Smooth muscle cell (in vitro differentiated cells): Measurements from ENCODE around the gene PGF. TPM values are rescaled to one million over a fixed set of nuclear protein-coding genes. Genes with fewer than 3 reads are reported as not detected.
A peak's percentile ranks its signal among the peaks of the same experiment; 100 is the strongest.

Experiments
- DNase-seq: peaks from one replicate; lab custom pipeline; 2025; ENCODE audit not compliant: unreplicated experiment; lab: John Stamatoyannopoulos, UW
- H2AFZ ChIP-seq: fragments of 200-600 bp; sonication (generic); 2 replicates; pipeline ENCODE4 v1.6.0; 2016; ENCODE audit warnings: antibody characterized with exemption, low read depth, mild to moderate bottlenecking
- H3F3A ChIP-seq: fragments of 200-600 bp; sonication (generic); 2 replicates; pipeline ENCODE4 v1.6.0; 2017; ENCODE audit warnings: antibody characterized with exemption, low read depth
- H3K27ac ChIP-seq: fragments of 200-600 bp; sonication (generic); 2 replicates; pipeline ENCODE4 v1.5.1; 2016; ENCODE audit warnings: low read depth, mild to moderate bottlenecking
- H3K27me3 ChIP-seq: fragments of 200-600 bp; sonication (generic); 2 replicates; pipeline ENCODE4 v1.6.1; 2016; ENCODE audit warnings: low read depth, mild to moderate bottlenecking
- H3K36me3 ChIP-seq: fragments of 200-600 bp; sonication (generic); 2 replicates; pipeline ENCODE4 v1.5.1; 2016; ENCODE audit warnings: low read depth
- H3K4me1 ChIP-seq: fragments of 200-600 bp; sonication (generic); 2 replicates; pipeline ENCODE4 v1.5.1; 2016; ENCODE audit warnings: low read depth
- H3K4me2 ChIP-seq: fragments of 200-600 bp; sonication (generic); 2 replicates; pipeline ENCODE4 v1.6.0; 2016; ENCODE audit warnings: mild to moderate bottlenecking
- H3K4me3 ChIP-seq: fragments of 200-600 bp; sonication (generic); 2 replicates; pipeline ENCODE4 v1.5.1; 2016; ENCODE audit warnings: mild to moderate bottlenecking
- H3K79me2 ChIP-seq: fragments of 200-600 bp; sonication (generic); 2 replicates; pipeline ENCODE4 v1.6.0; 2016; ENCODE audit warnings: low read depth, mild to moderate bottlenecking
- H3K9ac ChIP-seq: fragments of 200-600 bp; sonication (generic); 2 replicates; pipeline ENCODE4 v1.6.0; 2016; ENCODE audit warnings: low read depth
- H3K9me3 ChIP-seq: fragments of 200-600 bp; sonication (generic); replicated peaks from 2 replicates; pipeline ENCODE4 v1.5.1; 2016; ENCODE audit warnings: low read depth
- H4K20me1 ChIP-seq: fragments of 200-600 bp; sonication (generic); 2 replicates; pipeline ENCODE4 v1.6.0; 2016; ENCODE audit warnings: low read depth
- WGBS: methylation state at CpG from one replicate; pipeline ENCODE4 v1.1.7; 2016; ENCODE audit warnings: low lambda C conversion rate; 5-methylcytosine and 5-hydroxymethylcytosine counted together
- polyA plus RNA-seq: library from polyadenylated mRNA; unstranded; fragments of >200 nt; fragmentation: Nextera tagmentation; extraction: Ambion mirVana; gene quantifications from 2 replicates; pipeline ENCODE4 v1.2.1, GENCODE V29; 2016
- total RNA-seq: library from RNA; depleted of rRNA; stranded (reverse); fragments of >200 nt; gene quantifications from 2 replicates; pipeline ENCODE4 v1.2.3, GENCODE V29; 2014
- TF ChIP-seq, protein P1 (sequence below): fragments of 200-600 bp; sonication (generic); IDR thresholded peaks from 2 replicates; pipeline ENCODE4 v1.5.1; 2017; ENCODE audit warnings: borderline replicate concordance, mild to moderate bottlenecking, antibody characterized with exemption; ENCODE audit not compliant: insufficient read depth, poor library complexity, severe bottlenecking

Gene PGF
- total and polyA plus RNA-seq, 2 experiments from 2014 or later: 15.4 to 30.6 TPM

GRCh38 chr14:74942181-74942580, 13.2 kb downstream of the PGF start:
- no peak overlapping the region for H3K4me3 ChIP-seq
- peaks cover 4% of the 10 kb centered on the region for H3K4me1 ChIP-seq
- no peak overlapping the region for H2AFZ ChIP-seq
- no peaks in the 10 kb centered on the region for H3K79me2 ChIP-seq
- DNase-seq: no peak
- H3K4me2 ChIP-seq: peak overlapping the region; percentile 52
- H3K9ac ChIP-seq: no peak overlapping the region
- H3K27me3 ChIP-seq: no peaks in the 10 kb centered on the region
- H3K36me3 ChIP-seq: no peaks in the 10 kb centered on the region
- H3K27ac ChIP-seq: peak overlapping the region; percentile 40
- no peaks in the 10 kb centered on the region for H3K9me3 ChIP-seq
- H3F3A ChIP-seq: peaks cover 9% of the 10 kb centered on the region
- TF ChIP-seq, protein P1, sequence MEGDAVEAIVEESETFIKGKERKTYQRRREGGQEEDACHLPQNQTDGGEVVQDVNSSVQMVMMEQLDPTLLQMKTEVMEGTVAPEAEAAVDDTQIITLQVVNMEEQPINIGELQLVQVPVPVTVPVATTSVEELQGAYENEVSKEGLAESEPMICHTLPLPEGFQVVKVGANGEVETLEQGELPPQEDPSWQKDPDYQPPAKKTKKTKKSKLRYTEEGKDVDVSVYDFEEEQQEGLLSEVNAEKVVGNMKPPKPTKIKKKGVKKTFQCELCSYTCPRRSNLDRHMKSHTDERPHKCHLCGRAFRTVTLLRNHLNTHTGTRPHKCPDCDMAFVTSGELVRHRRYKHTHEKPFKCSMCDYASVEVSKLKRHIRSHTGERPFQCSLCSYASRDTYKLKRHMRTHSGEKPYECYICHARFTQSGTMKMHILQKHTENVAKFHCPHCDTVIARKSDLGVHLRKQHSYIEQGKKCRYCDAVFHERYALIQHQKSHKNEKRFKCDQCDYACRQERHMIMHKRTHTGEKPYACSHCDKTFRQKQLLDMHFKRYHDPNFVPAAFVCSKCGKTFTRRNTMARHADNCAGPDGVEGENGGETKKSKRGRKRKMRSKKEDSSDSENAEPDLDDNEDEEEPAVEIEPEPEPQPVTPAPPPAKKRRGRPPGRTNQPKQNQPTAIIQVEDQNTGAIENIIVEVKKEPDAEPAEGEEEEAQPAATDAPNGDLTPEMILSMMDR: no peak
- 89% methylated on average over 12 of the region's 12 CpGs for WGBS
- H4K20me1 ChIP-seq: no peaks in the 10 kb centered on the region

- peaks cover 4% of the 10 kb centered on the region for H3K4me1 ChIP-seq
- H3K9ac ChIP-seq: no peak overlapping the region
- H2AFZ ChIP-seq: no peak overlapping the region
- 59% methylated on average over 13 of the region's 13 CpGs for WGBS
- H3K9me3 ChIP-seq: no peaks in the 10 kb centered on the region
- no peak overlapping the region for H3K4me3 ChIP-seq
- H3K36me3 ChIP-seq: no peaks in the 10 kb centered on the region
- TF ChIP-seq, protein P1: no peak
- H3K27ac ChIP-seq: peak overlapping the region; percentile 85
- DNase-seq: no peak
- no peaks in the 10 kb centered on the region for H3K79me2 ChIP-seq
- no peaks in the 10 kb centered on the region for H4K20me1 ChIP-seq
- H3F3A ChIP-seq: peaks cover 9% of the 10 kb centered on the region
- peak overlapping the region; percentile 52 for H3K4me2 ChIP-seq
- no peaks in the 10 kb centered on the region for H3K27me3 ChIP-seq
These were observed 13.7 kb downstream of the PGF start for GRCh38 chr14:74941676-74942097.

DNA sequence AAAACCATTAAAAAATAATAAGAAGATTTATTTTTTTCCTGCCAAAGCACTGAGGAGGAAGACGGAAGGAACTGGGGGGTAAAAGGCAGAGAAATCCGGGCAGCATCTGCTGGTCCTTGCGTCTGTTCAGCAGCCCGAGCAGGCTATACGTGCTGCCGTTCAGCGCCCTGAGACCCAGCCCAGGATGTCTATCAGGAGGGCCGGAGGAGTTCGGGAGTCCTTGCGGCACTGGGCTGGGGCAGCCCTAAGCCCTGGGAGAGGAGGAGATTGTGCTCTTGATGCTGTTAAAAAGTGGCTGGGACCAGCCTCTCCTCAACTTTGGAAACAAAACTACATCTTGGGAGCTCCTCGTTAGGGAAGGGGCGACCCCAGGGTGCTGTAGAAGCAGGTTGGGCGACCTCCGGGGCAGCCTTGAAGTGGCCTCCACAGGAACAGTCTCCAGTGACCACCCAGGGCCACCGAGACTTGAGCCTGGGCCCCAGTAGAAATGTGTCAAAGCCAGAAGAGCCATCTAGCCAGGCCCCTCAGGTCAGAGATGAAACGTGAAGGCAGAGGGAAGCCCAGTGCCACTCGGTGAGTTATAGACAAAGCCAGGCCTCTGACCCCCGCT, 14.3 kb downstream of the PGF start:
- Histone ChIP-seq H3K27me3 (no peaks in the 10 kb centered on the region), H3K4me1 (peaks cover 4% of the 10 kb centered on the region), H3K27ac (peak overlapping the region; percentile 85), H3K4me3 (no peak overlapping the region), H3K36me3 (no peaks in the 10 kb centered on the region), H3K9me3 (no peaks in the 10 kb centered on the region), H3K4me2 (no peak overlapping the region), H2AFZ (no peak overlapping the region), H3F3A (peaks cover 9% of the 10 kb centered on the region), H3K9ac (no peak overlapping the region), H4K20me1 (no peaks in the 10 kb centered on the region), H3K79me2 (no peaks in the 10 kb centered on the region)
- TF ChIP-seq, protein P1: no peak
- 92% methylated on average over 18 of the region's 18 CpGs for WGBS
- DNase-seq: no peak
